Esophagus squamous epithelium (tissue), 5 donors: ENCODE results near the gene NOL4L. TPM values are rescaled to one million over a fixed set of nuclear protein-coding genes. Genes with fewer than 3 reads are reported as not detected.
A peak's percentile ranks its signal among the peaks of the same experiment; 100 is the strongest.

ENCODE experiments used
- DNase-seq: peaks from one replicate; lab custom pipeline; 2025; lab: John Stamatoyannopoulos, UW
- H3K27ac ChIP-seq, 4 donors: fragments of 200-600 bp; sonication (generic); one replicate each; pipeline ENCODE4 v1.5.1; 2016 to 2019; ENCODE audit warnings: mild to moderate bottlenecking in 1 of 4
- H3K27me3 ChIP-seq, 4 donors: fragments of 200-600 bp; sonication (generic); 1 replicate in 3 of 4; 2 replicates in 1 of 4; pipeline versions ENCODE4 v1.5.1 to v1.6.0; 2017 to 2021; ENCODE audit warnings: antibody characterized with exemption in 1 of 4
- H3K36me3 ChIP-seq, 3 donors: fragments of 200-600 bp; sonication (generic); one replicate each; pipeline ENCODE4 v1.5.1; 2016 to 2019
- H3K4me1 ChIP-seq, 3 donors: fragments of 200-600 bp; sonication (generic); one replicate each; pipeline ENCODE4 v1.5.1; 2017 to 2019
- H3K4me3 ChIP-seq, 4 donors: fragments of 200-600 bp; sonication (generic); 1 replicate in 3 of 4; 2 replicates in 1 of 4; pipeline ENCODE4 v1.5.1; 2016 to 2019; ENCODE audit warnings: mild to moderate bottlenecking in 2 of 4, moderate library complexity in 1 of 4
- H3K9me3 ChIP-seq, 3 donors: fragments of 200-600 bp; sonication (generic); one replicate each; pipeline ENCODE4 v1.5.1; 2016 to 2019
- POLR2A ChIP-seq, 4 donors: fragments of 450-650 bp; IDR thresholded peaks; one replicate each; pipeline ENCODE4 v1.6.1; 2017; ENCODE audit warnings: antibody characterized with exemption in 4 of 4, mild to moderate bottlenecking in 4 of 4, moderate library complexity in 3 of 4
- WGBS, 2 donors: methylation state at CpG; one replicate each; pipeline ENCODE4 v1.1.5; 2018; 5-methylcytosine and 5-hydroxymethylcytosine counted together
- intact Hi-C: fragments of 100-400 bp; cut with DNase I; formaldehyde crosslinking; loops from one replicate; pipeline ENCODE4 v1.15.0; 2022
- total RNA-seq, 4 donors: library from RNA; depleted of rRNA; stranded (reverse); fragments of >200 nt; gene quantifications; one replicate each; pipeline ENCODE4 v1.1.0, GENCODE V29; 2016
- TF ChIP-seq, protein P1 (sequence below), 6 experiments: fragments of 450-650 bp in 4 of 6; fragments of 200-600 bp in 2 of 6; sonication (generic) in 2 of 6; IDR thresholded peaks; one replicate each; pipeline ENCODE4 v1.5.1; 2016 to 2019; ENCODE audit warnings: antibody characterized with exemption in 6 of 6, mild to moderate bottlenecking in 4 of 6, moderate library complexity in 4 of 6
- donor health status: DM: yes; HTN: yes; CAD: no.

NOL4L gene
- total RNA-seq, 4 donors from 2014 or later: 1.5 to 5.1 (median 3.0) TPM

DNA sequence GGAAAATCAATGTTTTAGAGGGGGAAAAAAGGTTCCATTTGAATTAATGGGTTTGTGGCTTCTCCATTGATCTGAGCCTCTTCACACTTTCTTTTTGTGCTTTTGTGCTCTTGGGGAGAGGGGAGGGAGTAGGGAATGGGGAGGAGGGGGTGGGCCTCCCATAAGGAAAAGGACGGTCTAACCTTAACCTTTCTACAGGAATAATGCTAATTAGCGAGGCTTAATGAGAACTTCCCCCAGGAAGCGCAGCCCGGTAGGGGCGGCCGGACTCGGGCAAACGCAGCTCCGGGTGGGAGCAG lies 103.0 kb downstream of the NOL4L start:
- 17 to 19% methylated on average over 1 to 7 of the region's 9 CpGs for WGBS, 2 donors
- Histone ChIP-seq H3K4me1 (peaks cover 25 to 74% (median 33%) of the 10 kb centered on the region in 3 donors), H3K36me3 (no peaks in the 10 kb centered on the region), H3K9me3 (no peaks in the 10 kb centered on the region), H3K27me3 (peaks cover 0 to 41% (median 0%) of the 10 kb centered on the region in 4 donors), H3K27ac (peak overlapping the region; percentile 65 to 92 (median 78)), H3K4me3 (peak overlapping the region; percentile 59 to 90 (median 68))
- no peak for TF ChIP-seq POLR2A (IDR thresholded peaks at IDR 0.05)
- TF ChIP-seq, protein P1, sequence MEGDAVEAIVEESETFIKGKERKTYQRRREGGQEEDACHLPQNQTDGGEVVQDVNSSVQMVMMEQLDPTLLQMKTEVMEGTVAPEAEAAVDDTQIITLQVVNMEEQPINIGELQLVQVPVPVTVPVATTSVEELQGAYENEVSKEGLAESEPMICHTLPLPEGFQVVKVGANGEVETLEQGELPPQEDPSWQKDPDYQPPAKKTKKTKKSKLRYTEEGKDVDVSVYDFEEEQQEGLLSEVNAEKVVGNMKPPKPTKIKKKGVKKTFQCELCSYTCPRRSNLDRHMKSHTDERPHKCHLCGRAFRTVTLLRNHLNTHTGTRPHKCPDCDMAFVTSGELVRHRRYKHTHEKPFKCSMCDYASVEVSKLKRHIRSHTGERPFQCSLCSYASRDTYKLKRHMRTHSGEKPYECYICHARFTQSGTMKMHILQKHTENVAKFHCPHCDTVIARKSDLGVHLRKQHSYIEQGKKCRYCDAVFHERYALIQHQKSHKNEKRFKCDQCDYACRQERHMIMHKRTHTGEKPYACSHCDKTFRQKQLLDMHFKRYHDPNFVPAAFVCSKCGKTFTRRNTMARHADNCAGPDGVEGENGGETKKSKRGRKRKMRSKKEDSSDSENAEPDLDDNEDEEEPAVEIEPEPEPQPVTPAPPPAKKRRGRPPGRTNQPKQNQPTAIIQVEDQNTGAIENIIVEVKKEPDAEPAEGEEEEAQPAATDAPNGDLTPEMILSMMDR (IDR thresholded peaks at IDR 0.05): no peak
- no peak for DNase-seq
- intact Hi-C loops: loop anchor here (10.0 kb wide), 1 partner anchor 127 kb away; the partner anchor contains the start of gene ASXL1

DNA sequence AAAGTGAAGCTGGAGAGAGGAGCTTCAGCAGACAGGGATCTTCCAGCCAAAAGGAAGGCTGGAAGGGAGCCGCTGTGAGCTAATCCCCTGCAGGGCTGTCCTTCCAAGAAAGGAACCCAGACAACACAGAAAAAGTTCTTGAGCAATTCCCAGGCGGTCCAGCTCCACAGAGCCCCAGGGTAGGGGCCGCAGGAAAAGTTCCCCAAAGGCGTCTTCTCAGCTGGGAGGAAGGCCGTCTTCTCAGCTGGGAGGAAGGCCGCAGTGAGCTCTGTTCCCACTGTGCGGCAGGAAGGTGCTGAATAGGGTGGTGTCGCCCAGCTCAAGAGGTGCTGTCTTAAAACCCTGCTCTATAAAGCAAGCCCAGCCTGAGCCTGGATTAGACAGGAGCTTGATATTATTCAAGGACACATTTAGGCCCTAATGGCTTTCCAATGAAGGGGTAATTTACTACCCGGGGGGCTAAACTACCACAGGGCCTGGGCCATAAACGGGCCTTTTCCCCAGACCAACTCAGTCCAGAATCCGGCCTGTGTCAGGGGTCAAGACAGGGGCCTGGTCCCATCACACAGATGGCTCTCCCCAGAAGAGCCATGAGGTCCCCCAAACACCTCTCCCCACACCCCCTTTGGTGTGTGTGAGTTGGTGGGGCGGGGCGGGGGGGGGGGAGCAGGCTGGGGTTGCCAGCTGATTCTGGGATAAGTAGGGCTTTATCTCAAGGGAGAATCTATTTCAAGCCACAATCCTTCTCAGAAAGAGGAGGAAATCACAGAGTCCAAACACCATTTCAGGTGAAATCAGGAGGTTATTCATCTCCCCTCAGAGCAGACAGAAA lies 103.6 kb downstream of the NOL4L start:
- peak in 1 of 4 donors; percentile 24 for TF ChIP-seq POLR2A (IDR thresholded peaks at IDR 0.05)
- TF ChIP-seq, protein P1 (IDR thresholded peaks at IDR 0.05): no peak
- intact Hi-C loops: loop anchor here (10.0 kb wide), 1 partner anchor 127 kb away; the partner anchor contains the start of gene ASXL1
- Histone ChIP-seq H3K36me3 (no peaks in the 10 kb centered on the region), H3K27ac (peak overlapping the region; percentile 65 to 92 (median 78)), H3K9me3 (no peaks in the 10 kb centered on the region), H3K4me1 (peaks cover 27 to 79% (median 35%) of the 10 kb centered on the region in 3 donors), H3K27me3 (peaks cover 0 to 37% (median 0%) of the 10 kb centered on the region in 4 donors), H3K4me3 (peak overlapping the region in 2 of 4 donors; percentile 68 to 90)
- 15 to 43% methylated on average over 4 to 5 of the region's 13 CpGs for WGBS, 2 donors
- DNase-seq: no peak

DNA sequence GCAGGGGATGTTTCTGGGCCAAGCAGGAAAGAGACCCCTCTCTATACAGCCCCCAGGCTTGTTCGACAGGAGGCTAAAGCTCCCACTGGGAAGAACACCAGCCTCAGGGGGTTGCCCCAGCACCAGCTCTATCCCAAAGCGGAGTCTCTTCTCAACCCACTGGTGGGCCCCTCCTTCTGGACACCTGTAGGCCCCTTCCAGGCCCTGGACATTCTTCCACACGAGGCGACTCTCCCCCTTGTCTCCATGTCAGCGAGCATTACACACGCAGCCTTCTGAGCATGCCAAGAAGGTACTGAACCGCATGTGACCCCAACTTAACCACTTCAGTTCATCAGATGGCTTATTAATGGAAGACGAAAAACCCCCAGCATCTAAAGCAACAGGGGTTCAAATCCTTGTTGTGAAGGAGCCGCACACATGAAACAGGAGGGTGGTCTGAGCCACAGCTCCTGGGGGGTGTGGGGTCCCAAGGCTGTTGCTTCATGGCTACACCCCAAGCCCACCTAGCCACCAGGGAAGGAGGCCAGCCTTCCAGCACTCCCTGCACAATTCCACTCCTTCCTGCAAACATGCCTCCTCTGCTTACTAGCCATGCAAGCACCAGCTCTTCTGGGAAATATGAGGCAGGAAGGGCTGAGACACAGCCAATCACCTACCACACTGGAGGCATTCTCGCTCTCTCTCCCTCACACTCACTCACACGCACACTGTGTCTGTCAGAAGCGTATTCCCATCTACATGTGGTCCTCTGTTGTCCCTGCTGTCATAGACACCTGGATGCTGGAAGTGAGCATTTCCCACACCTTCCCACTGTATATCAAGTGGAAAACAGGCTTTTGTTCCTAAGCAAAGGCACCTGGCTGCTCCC lies 104.5 kb downstream of the NOL4L start:
- 77 to 83% methylated on average over 7 to 12 of the region's 12 CpGs for WGBS, 2 donors
- Histone ChIP-seq H3K36me3 (no peaks in the 10 kb centered on the region), H3K27me3 (peaks cover 0 to 33% (median 0%) of the 10 kb centered on the region in 4 donors), H3K27ac (peak overlapping the region; percentile 65 to 92 (median 78)), H3K4me3 (peak overlapping the region in 1 of 4 donors; percentile 90), H3K4me1 (peaks cover 36 to 88% (median 43%) of the 10 kb centered on the region in 3 donors), H3K9me3 (no peaks in the 10 kb centered on the region)
- no peak for DNase-seq
- TF ChIP-seq, protein P1 (IDR thresholded peaks at IDR 0.05): no peak
- TF ChIP-seq POLR2A (IDR thresholded peaks at IDR 0.05): no peak
- intact Hi-C loops: loop anchor here (10.0 kb wide), 1 partner anchor 126 kb away; the partner anchor contains the start of gene ASXL1

DNA sequence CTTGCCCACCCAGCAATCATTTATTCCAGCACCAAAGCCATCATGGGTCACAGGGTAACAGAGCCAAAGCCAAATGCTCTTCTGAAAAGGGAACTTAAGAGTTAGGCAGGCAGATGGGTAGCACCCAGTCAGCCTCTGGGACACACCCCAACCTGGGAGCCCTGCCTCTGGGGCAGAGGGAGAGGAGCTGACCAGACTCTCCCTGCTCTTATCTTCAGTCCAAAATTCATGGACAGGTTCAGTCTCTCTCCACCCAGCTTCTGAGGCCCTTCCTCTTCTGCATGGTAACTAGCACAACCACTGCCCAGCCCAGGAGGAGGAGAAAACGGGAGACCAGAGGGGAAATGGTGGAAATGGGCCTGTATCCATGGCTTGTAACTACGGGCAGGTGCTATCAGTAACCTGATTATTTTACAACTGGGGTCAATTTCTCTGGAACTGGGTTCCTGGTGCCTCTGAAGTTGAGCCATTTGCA lies 105.4 kb downstream of the NOL4L start:
- H3K9me3 ChIP-seq: no peaks in the 10 kb centered on the region
- H3K4me3 ChIP-seq: no peak overlapping the region
- peaks cover 0 to 33% (median 0%) of the 10 kb centered on the region in 4 donors for H3K27me3 ChIP-seq
- H3K27ac ChIP-seq: no peak overlapping the region
- intact Hi-C loops: loop anchor here (10.0 kb wide), 1 partner anchor 125 kb away; the partner anchor contains the start of gene ASXL1
- no peak for TF ChIP-seq POLR2A (IDR thresholded peaks at IDR 0.05)
- TF ChIP-seq, protein P1 (IDR thresholded peaks at IDR 0.05): no peak
- no peak for DNase-seq
- 52 to 58% methylated on average over 2 of the region's 2 CpGs for WGBS, 2 donors
- H3K4me1 ChIP-seq: peaks cover 41 to 88% (median 51%) of the 10 kb centered on the region in 3 donors
- no peaks in the 10 kb centered on the region for H3K36me3 ChIP-seq
